SH-SY5Y (cell line): ENCODE measurements around the gene SIPA1L3.

ENCODE experiments used
- GATA2 ChIP-seq: IDR thresholded peaks from 2 replicates; pipeline ENCODE4 v1.6.1; 2011; ENCODE audit warnings: mild to moderate bottlenecking, low read depth, low read length
- GATA3 ChIP-seq: IDR thresholded peaks from 2 replicates; pipeline ENCODE4 v1.6.1; 2011; ENCODE audit warnings: low read depth, mild to moderate bottlenecking, low read length, moderate library complexity

GRCh38 chr19:38135150-38135998 is 228.4 kb downstream of the SIPA1L3 start:
- no peak for TF ChIP-seq GATA2
- no peak for TF ChIP-seq GATA3
